Raji (cell line): ENCODE measurements around the gene PLCG1.

Source experiments
- POLR2A ChIP-seq: IDR thresholded peaks from 2 replicates; pipeline ENCODE4 v1.6.1; 2011; ENCODE audit warnings: low read depth, low read length, control low read depth; ENCODE audit not compliant: insufficient read depth

PLCG1 gene

GRCh38 chr20:41222296-41222695 lies 85.0 kb downstream of the PLCG1 start:
- no peak for TF ChIP-seq POLR2A

DNA sequence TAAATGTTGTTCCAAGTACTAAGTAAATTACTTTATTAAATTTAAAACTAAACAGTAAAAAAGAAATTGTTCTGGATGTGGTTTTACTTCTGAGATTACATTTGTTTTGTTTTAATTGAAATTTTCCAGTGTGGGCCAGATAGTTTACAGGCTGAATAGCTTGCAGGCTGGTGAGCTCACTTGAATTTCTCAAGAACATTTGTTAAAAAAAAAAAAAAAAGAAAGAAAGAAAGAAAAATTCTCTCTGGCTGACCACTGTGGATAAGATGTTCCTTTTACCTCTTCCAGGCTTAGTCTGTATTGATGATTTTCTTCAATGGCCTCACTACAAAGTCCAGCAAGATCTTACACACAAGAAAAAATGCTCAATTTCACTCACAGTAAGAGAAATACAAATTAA lies 85.4 kb downstream of the PLCG1 start:
- no peak for TF ChIP-seq POLR2A

GRCh38 chr20:41223112-41223511 lies 85.8 kb downstream of the PLCG1 start:
- TF ChIP-seq POLR2A: no peak

- no peak for TF ChIP-seq POLR2A
Measured at GRCh38 chr20:41224281-41224680, 86.9 kb downstream of the PLCG1 start.

GRCh38 chr20:41225091-41225490 lies 87.7 kb downstream of the PLCG1 start:
- TF ChIP-seq POLR2A: no peak

DNA sequence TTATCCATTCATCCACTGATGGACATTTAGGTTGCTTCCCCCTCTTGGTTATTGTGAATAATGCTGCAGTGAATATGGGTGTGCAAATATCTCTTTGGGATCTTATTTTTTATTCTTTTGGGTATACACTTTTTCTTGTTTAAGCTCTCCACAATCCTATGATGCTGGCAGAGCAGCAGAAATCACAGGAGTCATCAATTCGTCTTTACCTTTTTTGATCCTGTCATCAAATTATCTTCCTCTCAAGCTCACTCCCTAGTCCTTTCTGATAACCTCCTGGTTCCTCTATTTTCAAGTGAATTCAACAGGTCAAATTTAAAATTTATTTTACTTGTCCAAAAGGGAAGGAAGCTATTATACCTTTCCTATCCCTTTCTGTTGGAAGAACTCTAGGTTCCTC lies 89.1 kb downstream of the PLCG1 start:
- TF ChIP-seq POLR2A: no peak
